GM19238 (cell line): Measurements from ENCODE around the gene BMP5.
"Not testable (repeated sequence)": the region's sequence is repeated elsewhere in the genome, so short reads cannot be mapped to it uniquely, and the experiment has no call there.

Source experiments
- DNase-seq: peaks from one replicate; pipeline ENCODE4 v3.0.0; 2011; ENCODE audit warnings: low spot score; ENCODE audit not compliant: insufficient read length

BMP5 gene

DNA sequence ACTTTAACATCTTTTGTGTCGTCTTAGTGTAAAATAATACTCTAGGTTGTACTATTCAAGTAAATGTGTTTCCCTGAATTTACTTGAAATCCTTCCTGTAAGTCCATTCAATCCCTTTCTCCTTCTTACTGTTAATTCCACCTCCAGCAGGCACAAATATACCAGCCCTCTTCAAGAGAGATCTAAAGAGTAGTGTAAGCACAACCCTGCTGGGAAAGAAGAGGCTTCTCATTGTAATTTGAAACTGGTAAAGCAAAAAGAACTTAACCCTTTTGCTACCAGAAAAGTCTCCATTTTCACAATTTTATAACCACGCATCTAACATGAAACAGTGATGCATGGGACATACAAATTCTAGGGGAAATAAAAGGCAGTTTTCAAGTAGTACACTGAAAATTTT, at the start of gene BMP5:
Gene BMP5 (minus strand): TSS at position 191 of the 400 bp plus-strand sequence. CDS start 725 bp downstream, outside the sequence.
- DNase-seq: no peak

- DNase-seq: no peak
Observed at GRCh38 chr6:55922406-55922805, 47.0 kb upstream of the BMP5 start.

GRCh38 chr6:55919716-55920308, 44.4 kb upstream of the BMP5 start:
- DNase-seq: no peak

DNA sequence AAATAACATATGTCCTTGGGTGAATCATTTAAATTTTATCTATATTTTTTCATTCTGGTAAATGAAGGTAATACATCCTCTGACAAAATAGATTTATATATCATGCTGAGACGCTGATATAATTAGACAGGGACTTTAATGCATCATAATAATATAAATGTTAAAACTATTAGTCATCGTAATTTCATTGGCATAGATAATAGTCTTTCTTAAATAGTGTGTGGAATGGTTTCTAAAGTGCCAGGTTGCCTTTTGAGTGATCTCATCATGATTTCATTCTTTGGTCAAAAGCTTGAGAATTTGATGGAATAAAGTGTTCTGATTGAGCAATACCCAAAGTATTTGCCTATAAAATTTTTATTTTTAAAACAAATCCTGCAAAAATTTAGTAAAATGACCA, 43.2 kb upstream of the BMP5 start:
- DNase-seq: no peak

DNA sequence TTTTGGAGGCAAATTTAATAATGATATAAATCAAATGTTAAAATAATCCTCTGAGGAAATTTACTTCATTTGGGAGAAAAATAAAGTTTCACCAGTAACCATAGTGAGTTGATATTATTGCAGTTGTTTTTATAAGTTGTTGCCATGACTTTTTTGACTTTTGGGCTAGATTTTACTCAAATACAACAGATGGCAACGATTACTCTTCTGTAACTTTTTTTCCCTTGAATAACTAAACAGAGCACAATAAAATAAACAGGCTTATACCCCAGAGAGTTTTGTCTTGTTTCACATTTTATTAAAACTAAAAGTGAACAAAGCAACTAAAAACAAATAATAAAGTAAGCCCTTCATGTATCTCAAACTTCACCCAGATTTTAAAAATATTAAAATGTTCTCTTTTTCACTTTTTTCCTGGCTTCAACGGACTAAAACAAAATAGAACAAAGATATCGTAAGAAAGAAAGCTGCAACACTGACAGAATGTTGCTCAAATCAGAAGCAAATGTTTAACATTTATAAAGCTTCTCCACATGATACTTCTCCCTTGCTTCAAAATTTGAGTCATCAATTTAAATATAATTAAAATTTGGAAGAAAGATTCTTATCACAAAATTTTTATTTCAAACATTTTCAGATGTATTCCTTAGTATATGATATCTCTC, 42.5 kb upstream of the BMP5 start:
- DNase-seq: no peak

GRCh38 chr6:55916188-55916587, 40.8 kb upstream of the BMP5 start:
- DNase-seq: no peak

- no peak for DNase-seq
Observed at GRCh38 chr6:55913228-55914195, 38.1 kb upstream of the BMP5 start.

DNA sequence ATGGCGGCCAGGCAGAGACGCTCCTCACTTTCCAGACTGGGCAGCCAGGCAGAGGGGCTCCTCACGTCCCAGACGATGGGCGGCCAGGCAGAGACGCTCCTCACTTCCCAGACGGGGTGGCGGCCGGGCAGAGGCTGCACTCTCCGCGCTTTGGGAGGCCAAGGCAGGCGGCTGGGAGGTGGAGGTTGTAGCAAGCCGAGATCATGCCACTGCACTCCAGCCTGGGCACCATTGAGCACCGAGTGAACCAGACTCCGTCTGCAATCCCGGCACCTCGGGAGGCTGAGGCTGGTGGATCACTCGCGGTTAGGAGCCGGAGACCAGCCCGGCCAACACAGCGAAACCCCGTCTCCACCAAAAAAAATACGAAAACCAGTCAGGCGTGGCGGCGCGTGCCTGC, 35.1 kb upstream of the BMP5 start:
- DNase-seq: not testable (repeated sequence)

- not testable (repeated sequence) for DNase-seq
Observed at GRCh38 chr6:55909911-55910310, 34.5 kb upstream of the BMP5 start.

DNA sequence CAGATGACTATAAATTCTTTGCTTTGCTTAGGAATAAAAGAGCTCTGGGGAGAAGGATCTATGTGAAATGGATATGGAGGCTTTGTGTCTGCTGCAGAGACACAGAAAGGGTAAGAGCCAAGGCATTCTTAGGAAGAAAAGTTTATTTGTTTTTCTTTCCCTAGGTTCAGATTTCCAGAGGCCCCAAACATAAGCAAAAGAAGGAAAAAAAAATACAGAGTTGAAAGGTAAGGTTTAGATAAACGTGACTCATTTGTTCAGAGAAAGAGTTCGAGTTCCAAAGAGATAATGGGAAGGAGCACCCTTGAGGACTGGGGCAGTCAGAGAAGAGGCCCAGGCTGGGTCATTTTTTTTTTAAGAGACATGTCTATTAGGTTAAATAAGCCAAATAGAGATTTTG, 27.4 kb upstream of the BMP5 start:
- no peak for DNase-seq

DNA sequence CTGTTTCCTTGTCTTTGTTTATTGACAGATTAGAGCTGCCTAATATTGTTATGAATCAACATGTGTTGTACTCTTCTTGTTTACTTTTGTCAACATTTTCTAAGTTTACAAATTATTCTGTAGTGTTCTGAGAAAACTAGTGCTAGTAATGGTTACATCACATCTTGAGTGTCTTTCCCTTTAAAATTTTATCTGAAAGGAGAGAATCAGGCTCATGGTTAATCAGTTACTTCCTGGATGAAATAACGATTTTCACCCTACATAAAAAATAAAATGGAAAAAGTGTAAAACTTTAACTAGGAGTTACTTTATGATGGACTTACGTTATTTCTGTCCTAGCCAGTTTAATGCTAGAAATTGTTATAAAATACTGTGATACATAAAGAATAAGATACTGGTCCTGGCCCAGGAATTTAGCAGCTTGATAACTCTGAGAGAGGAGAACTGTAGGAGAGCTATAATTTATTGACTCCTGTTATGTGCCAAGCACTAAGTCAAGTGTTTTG, 26.4 kb upstream of the BMP5 start:
- DNase-seq: no peak

GRCh38 chr6:55898342-55898741, 23.0 kb upstream of the BMP5 start:
- no peak for DNase-seq

GRCh38 chr6:55897346-55897745, 22.0 kb upstream of the BMP5 start:
- no peak for DNase-seq

DNA sequence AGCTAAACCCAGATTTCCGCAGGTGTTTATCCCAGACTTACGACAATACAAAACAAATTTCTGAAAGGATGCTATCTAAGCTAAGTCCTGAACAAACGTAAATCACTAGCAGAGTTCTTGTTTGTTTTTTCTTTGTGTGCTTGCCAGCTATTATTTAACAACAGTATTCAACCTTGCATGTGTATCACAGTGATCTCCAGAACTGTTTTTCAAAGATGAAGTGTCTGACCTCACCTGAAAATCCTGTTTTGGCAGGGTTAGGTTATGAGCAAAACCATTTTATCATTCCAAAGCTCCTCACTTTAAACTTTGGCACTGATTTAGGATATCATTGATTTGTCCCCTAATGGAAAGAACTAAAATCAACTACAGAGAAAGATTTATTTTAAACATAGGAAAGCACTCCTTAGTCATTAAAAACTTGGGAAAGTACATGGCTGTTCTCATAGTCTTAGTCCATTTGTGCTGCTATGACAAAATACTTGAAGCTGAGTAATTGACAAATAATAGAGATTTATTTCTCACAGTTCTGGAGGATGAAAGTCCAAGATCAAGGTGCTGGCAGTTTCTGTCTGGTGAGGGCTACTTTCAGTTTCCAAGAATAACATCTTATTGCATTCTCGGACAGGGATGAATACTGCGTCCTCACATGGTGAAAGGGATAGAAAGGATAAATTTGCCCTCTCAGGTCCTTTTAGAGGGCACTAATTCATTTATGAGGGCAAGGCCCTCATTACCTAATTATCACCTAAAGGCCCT, 20.8 kb upstream of the BMP5 start:
- DNase-seq: no peak

DNA sequence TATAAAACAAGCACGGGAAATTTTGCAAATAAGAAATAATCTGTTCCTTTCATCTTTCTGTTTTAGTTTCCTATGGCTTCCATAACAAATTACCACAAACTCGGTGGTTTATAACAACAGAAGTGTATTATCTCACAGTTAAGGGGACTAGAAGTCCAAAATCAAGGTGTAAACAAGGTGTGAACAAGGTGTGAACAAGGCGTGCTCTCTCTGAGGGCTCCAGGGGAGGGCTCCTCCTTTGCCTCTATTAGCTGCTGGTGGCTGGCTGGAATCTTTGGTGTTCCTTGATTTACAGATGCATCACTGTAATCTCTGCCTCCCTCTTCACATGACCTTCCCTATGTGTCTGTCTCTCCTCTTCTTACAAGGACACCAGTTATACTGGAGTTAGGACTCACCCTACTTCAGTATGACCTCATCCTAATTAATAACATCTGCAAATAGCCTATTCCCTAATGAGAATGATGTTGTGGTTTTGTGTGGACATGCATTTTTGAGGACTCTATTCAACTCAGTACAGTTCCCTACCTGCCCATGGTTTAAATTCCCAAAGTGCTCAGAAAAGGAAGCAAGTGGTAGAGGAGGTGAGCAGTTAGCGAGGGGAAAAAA, 17.5 kb upstream of the BMP5 start:
- no peak for DNase-seq

- DNase-seq: no peak
Observed at GRCh38 chr6:55888917-55889316, 13.5 kb upstream of the BMP5 start.

DNA sequence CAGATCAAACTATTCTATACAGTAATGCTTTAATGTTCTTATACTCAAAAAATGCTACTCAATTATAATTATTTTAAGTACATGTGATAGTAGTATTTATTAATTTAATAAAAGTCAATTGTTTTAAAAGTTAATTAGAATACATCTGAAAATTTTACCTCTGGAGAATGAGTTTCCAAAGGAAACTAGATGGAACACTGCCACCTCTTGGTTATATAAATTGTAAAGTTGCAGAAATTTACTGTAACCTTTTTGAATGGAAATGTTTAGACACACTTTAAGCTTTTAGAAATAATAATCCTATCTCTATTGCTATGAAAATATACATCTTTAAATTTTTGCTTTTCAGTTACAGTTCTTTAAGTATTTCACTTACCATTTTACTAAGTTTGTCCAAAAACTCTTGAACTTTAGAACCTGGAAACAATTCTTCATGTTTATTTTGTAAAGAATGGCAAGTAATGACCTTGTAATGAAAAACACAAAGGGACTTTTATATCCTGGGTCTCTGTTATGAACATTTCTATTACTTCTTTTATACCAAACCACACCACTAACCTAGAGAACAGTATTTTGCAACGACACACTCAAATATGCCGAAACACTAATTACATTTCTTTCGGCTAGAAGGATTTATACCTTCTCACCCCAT, 10.9 kb upstream of the BMP5 start:
- no peak for DNase-seq

- no peak for DNase-seq
Observed at GRCh38 chr6:55882718-55883569, 7.6 kb upstream of the BMP5 start.

GRCh38 chr6:55877283-55877682, 1.9 kb upstream of the BMP5 start:
- DNase-seq: no peak
